Renal pelvis (tissue), 3 donors: ENCODE results near the gene REPS2. TPM values are rescaled to one million over a fixed set of nuclear protein-coding genes. Genes with fewer than 3 reads are reported as not detected.

ENCODE experiments used
- polyA plus RNA-seq, 3 donors: library from polyadenylated mRNA; unstranded; fragments of 120-200 nt; gene quantifications; one replicate each; pipeline ENCODE4 v1.2.1, GENCODE V29; 2013; ENCODE audit not compliant: insufficient read length in 3 of 3

Gene REPS2
- polyA plus RNA-seq, 3 donors, result 16.3 to 21.9 (median 18.9) TPM

Other genes with a start within 250 kb of the REPS2 start
- gene CTPS2, start 234.0 kb upstream of the REPS2 start, polyA plus RNA-seq, result 10 to 100 TPM; 34.0 to 44.5 (median 42.3) TPM
- 10 to 100 TPM; 26.6 to 33.4 (median 28.8) TPM for gene SYAP1, start 227.0 kb upstream of the REPS2 start, polyA plus RNA-seq
- 10 to 100 TPM; 14.2 to 21.1 (median 17.5) TPM for gene TXLNG, start 160.2 kb upstream of the REPS2 start, polyA plus RNA-seq
- gene RBBP7, start 76.3 kb upstream of the REPS2 start, polyA plus RNA-seq, result 100 to 1,000 TPM; 191 to 215 (median 198) TPM